Measurements from ENCODE around the gene ANKFN1.

The ANKFN1 gene

GRCh38 chr17:56298846-56299245 is 145.6 kb downstream of the ANKFN1 start:
- in situ Hi-C loops (cut with MboI; ENCODE audit: low pct_unique_long_range_greater_than_20kb, low sequenced_read_pairs, unreplicated experiment): no loop called here
- TF ChIP-seq CTCF (IDR thresholded peaks at IDR 0.05; ENCODE audit: extremely low read depth, insufficient read depth, missing control alignments): no peak
- DNase-seq (ENCODE audit: low spot score): no peak

GRCh38 chr17:56300144-56300543 is 146.9 kb downstream of the ANKFN1 start:
- in situ Hi-C loops (cut with MboI; ENCODE audit: low pct_unique_long_range_greater_than_20kb, low sequenced_read_pairs, unreplicated experiment): no loop called here
- TF ChIP-seq CTCF (IDR thresholded peaks at IDR 0.05; ENCODE audit: extremely low read depth, insufficient read depth, missing control alignments): no peak

GRCh38 chr17:56305007-56305406 is 151.7 kb downstream of the ANKFN1 start:
- no peak for TF ChIP-seq CTCF (IDR thresholded peaks at IDR 0.05; ENCODE audit: extremely low read depth, insufficient read depth, missing control alignments)
- in situ Hi-C loops (cut with MboI; ENCODE audit: low pct_unique_long_range_greater_than_20kb, low sequenced_read_pairs, unreplicated experiment): no loop called here
- no peak for DNase-seq (ENCODE audit: low spot score)

More at GRCh38 chr17:56300144-56300543, 146.9 kb downstream of the ANKFN1 start:
- DNase-seq (ENCODE audit: low spot score): no peak

GRCh38 chr17:56309897-56310296 is 156.6 kb downstream of the ANKFN1 start:
- no peak for DNase-seq (ENCODE audit: low spot score)
- in situ Hi-C loops (cut with MboI; ENCODE audit: low pct_unique_long_range_greater_than_20kb, low sequenced_read_pairs, unreplicated experiment): no loop called here
- no peak for TF ChIP-seq CTCF (IDR thresholded peaks at IDR 0.05; ENCODE audit: extremely low read depth, insufficient read depth, missing control alignments)

GRCh38 chr17:56310782-56311181 is 157.5 kb downstream of the ANKFN1 start:
- no peak for TF ChIP-seq CTCF (IDR thresholded peaks at IDR 0.05; ENCODE audit: extremely low read depth, insufficient read depth, missing control alignments)
- in situ Hi-C loops (cut with MboI; ENCODE audit: low pct_unique_long_range_greater_than_20kb, low sequenced_read_pairs, unreplicated experiment): no loop called here
- DNase-seq (ENCODE audit: low spot score): no peak

- in situ Hi-C loops (cut with MboI; ENCODE audit: low pct_unique_long_range_greater_than_20kb, low sequenced_read_pairs, unreplicated experiment): no loop called here
- TF ChIP-seq CTCF (IDR thresholded peaks at IDR 0.05; ENCODE audit: extremely low read depth, insufficient read depth, missing control alignments): no peak
- DNase-seq (ENCODE audit: low spot score): no peak
Measured at GRCh38 chr17:56313201-56313600, 159.9 kb downstream of the ANKFN1 start.

GRCh38 chr17:56314026-56314425 is 160.8 kb downstream of the ANKFN1 start:
- in situ Hi-C loops (cut with MboI; ENCODE audit: low pct_unique_long_range_greater_than_20kb, low sequenced_read_pairs, unreplicated experiment): no loop called here
- TF ChIP-seq CTCF (IDR thresholded peaks at IDR 0.05; ENCODE audit: extremely low read depth, insufficient read depth, missing control alignments): no peak
- no peak for DNase-seq (ENCODE audit: low spot score)

Measured in GM13977 (cell line).